ENCODE measurements around the gene DNER. TPM values are rescaled to one million over a fixed set of nuclear protein-coding genes. Genes with fewer than 3 reads are reported as not detected.

DNER gene
- total and polyA plus RNA-seq, 7 donors: 0.10 to 0.87 (median 0.35) TPM; not detected in 1

GRCh38 chr2:229426464-229426863 lies 287.9 kb downstream of the DNER start:
- H3K4me1 ChIP-seq: no peaks in the 10 kb centered on the region
- intact Hi-C loops (cut with DNase I): no loop called here
- H3K36me3 ChIP-seq (ENCODE audit: insufficient read depth in 1 of 2, low read depth in 1 of 2): no peaks in the 10 kb centered on the region
- no peak overlapping the region for H3K27ac ChIP-seq
- no peak overlapping the region for H3K4me3 ChIP-seq
- DNase-seq (no peak), ATAC-seq (no peak)
- WGBS, 3 donors: 83 to 86% (median 83%) methylated on average over 6 of the region's 6 CpGs
- no peaks in the 10 kb centered on the region for H3K27me3 ChIP-seq (ENCODE audit: insufficient read depth in 3 of 3, low read length in 2 of 3)
- no peak for TF ChIP-seq CTCF (IDR thresholded peaks at IDR 0.05)
- no peaks in the 10 kb centered on the region for H3K9me3 ChIP-seq

- WGBS, 3 donors: 66 to 73% (median 70%) methylated on average over 9 of the region's 9 CpGs
Measured at GRCh38 chr2:229425598-229425997, 288.8 kb downstream of the DNER start.

DNA sequence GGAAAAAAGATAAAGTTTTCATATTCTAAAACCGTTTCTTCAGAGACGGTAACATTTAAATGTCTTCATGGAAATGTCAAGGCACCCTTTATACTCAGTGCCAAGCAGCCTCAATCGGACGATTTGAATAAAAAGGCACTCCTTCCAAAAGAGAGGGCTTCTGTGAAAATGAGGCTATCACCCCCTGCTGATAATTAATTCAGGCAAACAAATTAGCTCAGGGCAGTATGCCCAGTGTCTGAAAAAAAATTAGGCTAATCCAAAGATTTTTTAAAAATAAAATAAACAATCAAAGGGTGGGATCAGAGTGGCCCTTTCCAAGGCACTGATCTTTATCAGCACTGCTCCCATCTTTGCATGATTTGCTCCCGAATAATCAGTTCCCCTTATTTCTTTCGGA lies 292.3 kb downstream of the DNER start:
- Histone ChIP-seq H3K4me1 (no peaks in the 10 kb centered on the region), H3K27ac (no peak overlapping the region), H3K27me3 (ENCODE audit: insufficient read depth in 3 of 3, low read length in 2 of 3) (no peaks in the 10 kb centered on the region), H3K36me3 (ENCODE audit: insufficient read depth in 1 of 2, low read depth in 1 of 2) (no peaks in the 10 kb centered on the region), H3K4me3 (no peak overlapping the region), H3K9me3 (no peaks in the 10 kb centered on the region)
- no peak for TF ChIP-seq CTCF (IDR thresholded peaks at IDR 0.05)
- 76 to 82% (median 79%) methylated on average over 6 of the region's 6 CpGs for WGBS, 3 donors
- DNase-seq (no peak), ATAC-seq (no peak)
- intact Hi-C loops (cut with DNase I): no loop called here

More at GRCh38 chr2:229425598-229425997, 288.8 kb downstream of the DNER start:
- H3K9me3 ChIP-seq: no peaks in the 10 kb centered on the region
- DNase-seq (no peak), ATAC-seq (no peak)
- no peaks in the 10 kb centered on the region for H3K27me3 ChIP-seq (ENCODE audit: insufficient read depth in 3 of 3, low read length in 2 of 3)
- intact Hi-C loops (cut with DNase I): no loop called here
- no peaks in the 10 kb centered on the region for H3K36me3 ChIP-seq (ENCODE audit: insufficient read depth in 1 of 2, low read depth in 1 of 2)
- H3K4me3 ChIP-seq: no peak overlapping the region
- no peaks in the 10 kb centered on the region for H3K4me1 ChIP-seq
- TF ChIP-seq CTCF (IDR thresholded peaks at IDR 0.05): no peak
- no peak overlapping the region for H3K27ac ChIP-seq

- no peak for DNase-seq
- H3K4me3 ChIP-seq: no peak overlapping the region
- H3K27ac ChIP-seq: no peak overlapping the region
- ATAC-seq: no peak
- no peaks in the 10 kb centered on the region for H3K36me3 ChIP-seq (ENCODE audit: insufficient read depth in 1 of 2, low read depth in 1 of 2)
- 25 to 42% (median 34%) methylated on average over 1 of the region's 1 CpG for WGBS, 3 donors
- intact Hi-C loops (cut with DNase I): no loop called here
- no peaks in the 10 kb centered on the region for H3K27me3 ChIP-seq (ENCODE audit: insufficient read depth in 3 of 3, low read length in 2 of 3)
- H3K9me3 ChIP-seq: no peaks in the 10 kb centered on the region
- TF ChIP-seq CTCF (IDR thresholded peaks at IDR 0.05): no peak
- H3K4me1 ChIP-seq: no peaks in the 10 kb centered on the region
Measured at GRCh38 chr2:229419158-229419557, 295.2 kb downstream of the DNER start.

DNA sequence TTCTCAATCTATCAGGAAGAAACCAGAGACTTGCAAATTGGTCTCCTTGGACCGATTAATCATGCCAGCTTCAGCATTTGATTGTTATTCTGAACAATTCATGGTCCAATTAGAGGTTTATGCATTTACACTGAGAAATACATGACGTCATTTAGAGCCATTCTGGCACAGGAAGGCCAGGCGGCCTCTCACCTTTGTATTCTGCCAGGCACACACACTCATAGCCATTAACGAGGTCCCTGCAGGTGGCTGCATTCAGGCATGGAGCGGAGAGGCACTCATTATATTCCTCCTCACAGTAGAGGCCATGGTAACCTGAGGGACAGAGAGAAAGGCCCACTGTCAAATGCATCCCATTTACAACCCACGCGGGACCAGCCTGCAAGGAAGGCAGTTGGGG lies 296.4 kb downstream of the DNER start:
- no peaks in the 10 kb centered on the region for H3K27me3 ChIP-seq (ENCODE audit: insufficient read depth in 3 of 3, low read length in 2 of 3)
- ATAC-seq (no peak), DNase-seq (no peak)
- intact Hi-C loops (cut with DNase I): no loop called here
- no peak overlapping the region for H3K4me3 ChIP-seq
- no peaks in the 10 kb centered on the region for H3K36me3 ChIP-seq (ENCODE audit: insufficient read depth in 1 of 2, low read depth in 1 of 2)
- no peaks in the 10 kb centered on the region for H3K9me3 ChIP-seq
- H3K4me1 ChIP-seq: no peaks in the 10 kb centered on the region
- 58 to 62% (median 61%) methylated on average over 7 of the region's 7 CpGs for WGBS, 3 donors
- no peak overlapping the region for H3K27ac ChIP-seq
- no peak for TF ChIP-seq CTCF (IDR thresholded peaks at IDR 0.05)

Data from psoas muscle (tissue), 8 donors.